Right lobe of liver (tissue), 4 donors: ENCODE data around the gene MSX2.

Experiments used
- POLR2A ChIP-seq: fragments of 450-650 bp; IDR thresholded peaks from one replicate; pipeline ENCODE4 v1.6.1; 2017; ENCODE audit warnings: antibody characterized with exemption, mild to moderate bottlenecking
- TF ChIP-seq, protein P1 (sequence below), 4 donors: fragments of 200-600 bp in 3 of 4; fragments of 450-650 bp in 1 of 4; IDR thresholded peaks; one replicate each; pipeline versions ENCODE4 v1.5.1 to v1.8.0; 2016 to 2022; ENCODE audit warnings: antibody characterized with exemption in 4 of 4, mild to moderate bottlenecking in 2 of 4
- donor health status: DM: no; HTN: no; CAD: no.
- donor health status: DM: no; HTN: no; CAD: no.
- donor health status: DM: no; HTN: yes; CAD: no.

GRCh38 chr5:174723315-174723978, 935 bp upstream of the MSX2 start:
- TF ChIP-seq POLR2A, result no peak
- TF ChIP-seq, protein P1, sequence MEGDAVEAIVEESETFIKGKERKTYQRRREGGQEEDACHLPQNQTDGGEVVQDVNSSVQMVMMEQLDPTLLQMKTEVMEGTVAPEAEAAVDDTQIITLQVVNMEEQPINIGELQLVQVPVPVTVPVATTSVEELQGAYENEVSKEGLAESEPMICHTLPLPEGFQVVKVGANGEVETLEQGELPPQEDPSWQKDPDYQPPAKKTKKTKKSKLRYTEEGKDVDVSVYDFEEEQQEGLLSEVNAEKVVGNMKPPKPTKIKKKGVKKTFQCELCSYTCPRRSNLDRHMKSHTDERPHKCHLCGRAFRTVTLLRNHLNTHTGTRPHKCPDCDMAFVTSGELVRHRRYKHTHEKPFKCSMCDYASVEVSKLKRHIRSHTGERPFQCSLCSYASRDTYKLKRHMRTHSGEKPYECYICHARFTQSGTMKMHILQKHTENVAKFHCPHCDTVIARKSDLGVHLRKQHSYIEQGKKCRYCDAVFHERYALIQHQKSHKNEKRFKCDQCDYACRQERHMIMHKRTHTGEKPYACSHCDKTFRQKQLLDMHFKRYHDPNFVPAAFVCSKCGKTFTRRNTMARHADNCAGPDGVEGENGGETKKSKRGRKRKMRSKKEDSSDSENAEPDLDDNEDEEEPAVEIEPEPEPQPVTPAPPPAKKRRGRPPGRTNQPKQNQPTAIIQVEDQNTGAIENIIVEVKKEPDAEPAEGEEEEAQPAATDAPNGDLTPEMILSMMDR (IDR thresholded peaks at IDR 0.05), result no peak
